CD4-positive, alpha-beta memory T cell (primary cell): ENCODE data around the gene XRRA1. TPM values are rescaled to one million over a fixed set of nuclear protein-coding genes. Genes with fewer than 3 reads are reported as not detected.

Source experiments
- CTCF ChIA-PET: fragments of 350-600 bp; sonication (Branson Sonifier 250); formaldehyde crosslinking; loops from one replicate; lab custom pipeline; 2021; ENCODE audit warnings: inconsistent platforms; ENCODE audit not compliant: partially characterized antibody; lab: Charles Lee
- POLR2A ChIA-PET: fragments of 350-600 bp; sonication (Branson Sonifier 250); formaldehyde crosslinking; loops from one replicate; lab custom pipeline; 2021; ENCODE audit not compliant: partially characterized antibody; lab: Charles Lee
- DNase-seq, 5 donors: peaks; one replicate each; pipeline versions ENCODE4 v3.0.0 to v3.0.0-alpha.2; 2020 to 2022; ENCODE audit warnings: mixed read lengths in 1 of 5
- H3K27ac ChIP-seq: one replicate; pipeline ENCODE4 v1.7.0; 2013; ENCODE audit warnings: low read depth, low read length
- H3K27me3 ChIP-seq: 2 replicates; pipeline ENCODE4 v1.7.0; 2013; ENCODE audit warnings: mild to moderate bottlenecking, low read length, moderate library complexity; ENCODE audit not compliant: insufficient read depth
- H3K36me3 ChIP-seq: 2 replicates; pipeline ENCODE4 v1.7.0; 2013; ENCODE audit warnings: mild to moderate bottlenecking, low read length, moderate library complexity; ENCODE audit not compliant: insufficient read depth
- H3K4me1 ChIP-seq: 2 replicates; pipeline ENCODE4 v1.7.0; 2013; ENCODE audit warnings: mild to moderate bottlenecking, low read length, moderate library complexity; ENCODE audit not compliant: insufficient read depth
- H3K4me3 ChIP-seq, 2 donors: one replicate each; pipeline ENCODE4 v1.7.0; 2013; ENCODE audit warnings: low read length in 2 of 2, mild to moderate bottlenecking in 1 of 2
- H3K9me3 ChIP-seq, 2 donors: one replicate each; pipeline ENCODE4 v1.7.0; 2013; ENCODE audit warnings: low read length in 2 of 2, control low read depth in 1 of 2; ENCODE audit not compliant: control insufficient read depth in 1 of 2
- H3K27ac Mint-ChIP-seq, 7 donors: one replicate each; pipeline ENCODE4 v1.8.0; 2020 to 2021; ENCODE audit warnings: mixed read lengths in 7 of 7, mild to moderate bottlenecking in 6 of 7, inconsistent platforms in 3 of 7, moderate library complexity in 3 of 7
- H3K27me3 Mint-ChIP-seq, 2 donors: one replicate each; pipeline ENCODE4 v1.8.0; 2020 to 2021; ENCODE audit warnings: mixed read lengths in 2 of 2
- H3K36me3 Mint-ChIP-seq, 2 donors: one replicate each; pipeline ENCODE4 v1.8.0; 2020 to 2021; ENCODE audit warnings: mixed read lengths in 2 of 2, inconsistent platforms in 1 of 2, mild to moderate bottlenecking in 1 of 2
- H3K4me1 Mint-ChIP-seq, 4 donors: one replicate each; pipeline ENCODE4 v1.8.0; 2020 to 2021; ENCODE audit warnings: mixed read lengths in 4 of 4, mild to moderate bottlenecking in 1 of 4
- H3K4me3 Mint-ChIP-seq, 8 donors: one replicate each; pipeline ENCODE4 v1.8.0; 2020 to 2021; ENCODE audit warnings: mixed read lengths in 8 of 8, mild to moderate bottlenecking in 7 of 8, moderate library complexity in 6 of 8, inconsistent platforms in 3 of 8
- H3K9me3 Mint-ChIP-seq, 8 donors: one replicate each; pipeline ENCODE4 v1.8.0; 2020 to 2021; ENCODE audit warnings: mixed read lengths in 8 of 8, mild to moderate bottlenecking in 5 of 8, inconsistent platforms in 3 of 8, moderate library complexity in 1 of 8
- intact Hi-C: fragments of 100-400 bp; cut with micrococcal nuclease; formaldehyde crosslinking; loops from one replicate; pipeline ENCODE4 v1.15.1; 2023
- polyA plus RNA-seq, 2 donors: library from polyadenylated mRNA; unstranded; fragments of 300-500 nt; fragmentation: Illumina TruSeq; gene quantifications; one replicate each; pipeline ENCODE4 v1.2.3, GENCODE V29; 2021
- total RNA-seq, 2 experiments: library from RNA; stranded (reverse); gene quantifications; one replicate each; pipeline ENCODE4 v1.2.3, GENCODE V29; 2021

The XRRA1 gene
- total and polyA plus RNA-seq, 4 experiments from 2014 or later = 4.1 to 21.1 (median 12.9) TPM

- CTCF ChIA-PET = no interaction called here
- H3K27ac ChIP-seq = no peak overlapping the region
- no peak for DNase-seq
- H3K4me3 ChIP-seq = no peak overlapping the region
- no peaks in the 10 kb centered on the region for H3K27me3 ChIP-seq
- H3K9me3 ChIP-seq = no peaks in the 10 kb centered on the region
- H3K4me3 Mint-ChIP-seq = no peak overlapping the region
- peaks cover 60 to 61% of the 10 kb centered on the region in 2 donors for H3K36me3 Mint-ChIP-seq
- H3K4me1 Mint-ChIP-seq = peaks cover 14 to 21% (median 19%) of the 10 kb centered on the region in 4 donors
- H3K4me1 ChIP-seq = peaks cover 15% of the 10 kb centered on the region
- peaks cover 15% of the 10 kb centered on the region for H3K36me3 ChIP-seq
- H3K9me3 Mint-ChIP-seq = no peaks in the 10 kb centered on the region
- no peaks in the 10 kb centered on the region for H3K27me3 Mint-ChIP-seq
- intact Hi-C loops = no loop called here
- POLR2A ChIA-PET = no interaction called here
- no peak overlapping the region for H3K27ac Mint-ChIP-seq
These were observed 99.1 kb downstream of the XRRA1 start for GRCh38 chr11:74849525-74850391.

GRCh38 chr11:74847895-74848294, 101.0 kb downstream of the XRRA1 start:
- Histone ChIP-seq H3K4me3 (no peak overlapping the region), H3K9me3 (no peaks in the 10 kb centered on the region), H3K27ac (no peak overlapping the region), H3K27me3 (no peaks in the 10 kb centered on the region), H3K36me3 (peaks cover 27% of the 10 kb centered on the region), H3K4me1 (peaks cover 15% of the 10 kb centered on the region)
- Mint-ChIP-seq H3K9me3 (no peaks in the 10 kb centered on the region), H3K4me1 (peaks cover 14 to 21% (median 18%) of the 10 kb centered on the region in 4 donors), H3K4me3 (peak overlapping the region in 1 of 8 donors; percentile 3), H3K27ac (peak overlapping the region in 1 of 7 donors; percentile 68), H3K27me3 (no peaks in the 10 kb centered on the region), H3K36me3 (peaks cover 61 to 65% of the 10 kb centered on the region in 2 donors)
- POLR2A ChIA-PET = interaction anchor here (1.7 kb wide), 1 partner anchor 10 kb away, joined by 4 read pairs; no protein-coding TSS in a partner anchor
- intact Hi-C loops = no loop called here
- CTCF ChIA-PET = no interaction called here
- DNase-seq = no peak

- peak overlapping the region in 2 of 7 donors; percentile 14 to 89 for H3K27ac Mint-ChIP-seq
- peaks cover 14 to 21% (median 18%) of the 10 kb centered on the region in 4 donors for H3K4me1 Mint-ChIP-seq
- H3K4me3 Mint-ChIP-seq = peak overlapping the region in 4 of 8 donors; percentile 30 to 57 (median 48)
- Histone ChIP-seq H3K4me1 (peaks cover 15% of the 10 kb centered on the region), H3K27me3 (no peaks in the 10 kb centered on the region), H3K27ac (no peak overlapping the region), H3K36me3 (peaks cover 31% of the 10 kb centered on the region), H3K9me3 (no peaks in the 10 kb centered on the region), H3K4me3 (no peak overlapping the region)
- intact Hi-C loops = no loop called here
- peaks cover 57 to 66% of the 10 kb centered on the region in 2 donors for H3K36me3 Mint-ChIP-seq
- CTCF ChIA-PET = no interaction called here
- DNase-seq = no peak
- POLR2A ChIA-PET = interaction anchor here (1.7 kb wide), 1 partner anchor 10 kb away, joined by 4 read pairs; no protein-coding TSS in a partner anchor
- no peaks in the 10 kb centered on the region for H3K9me3 Mint-ChIP-seq
- no peaks in the 10 kb centered on the region for H3K27me3 Mint-ChIP-seq
These were observed 101.5 kb downstream of the XRRA1 start for GRCh38 chr11:74847395-74847794.

GRCh38 chr11:74846770-74847169, 102.1 kb downstream of the XRRA1 start:
- H3K9me3 Mint-ChIP-seq = no peaks in the 10 kb centered on the region
- Histone ChIP-seq H3K4me3 (no peak overlapping the region), H3K27ac (no peak overlapping the region), H3K36me3 (peaks cover 32% of the 10 kb centered on the region), H3K27me3 (no peaks in the 10 kb centered on the region), H3K4me1 (peaks cover 15% of the 10 kb centered on the region), H3K9me3 (no peaks in the 10 kb centered on the region)
- H3K4me1 Mint-ChIP-seq = peaks cover 14 to 21% (median 17%) of the 10 kb centered on the region in 4 donors
- intact Hi-C loops = no loop called here
- POLR2A ChIA-PET = interaction anchor here (1.7 kb wide), 1 partner anchor 9 kb away, joined by 4 read pairs; no protein-coding TSS in a partner anchor
- peaks cover 57 to 66% of the 10 kb centered on the region in 2 donors for H3K36me3 Mint-ChIP-seq
- H3K27me3 Mint-ChIP-seq = no peaks in the 10 kb centered on the region
- H3K27ac Mint-ChIP-seq = peak overlapping the region in 1 of 7 donors; percentile 12
- no peak for DNase-seq
- H3K4me3 Mint-ChIP-seq = peak overlapping the region in 1 of 8 donors; percentile 58
- CTCF ChIA-PET = no interaction called here

GRCh38 chr11:74845978-74846517, 102.8 kb downstream of the XRRA1 start:
- DNase-seq = no peak
- Mint-ChIP-seq H3K4me1 (peaks cover 14 to 21% (median 17%) of the 10 kb centered on the region in 4 donors), H3K36me3 (peaks cover 57 to 66% of the 10 kb centered on the region in 2 donors), H3K27ac (peak overlapping the region in 2 of 7 donors; percentile 12 to 62), H3K27me3 (no peaks in the 10 kb centered on the region), H3K9me3 (no peaks in the 10 kb centered on the region), H3K4me3 (no peak overlapping the region)
- no peaks in the 10 kb centered on the region for H3K9me3 ChIP-seq
- no peaks in the 10 kb centered on the region for H3K27me3 ChIP-seq
- no peak overlapping the region for H3K4me3 ChIP-seq
- POLR2A ChIA-PET = no interaction called here
- H3K36me3 ChIP-seq = peaks cover 27% of the 10 kb centered on the region
- intact Hi-C loops = no loop called here
- H3K4me1 ChIP-seq = peaks cover 15% of the 10 kb centered on the region
- CTCF ChIA-PET = no interaction called here
- H3K27ac ChIP-seq = no peak overlapping the region

DNA sequence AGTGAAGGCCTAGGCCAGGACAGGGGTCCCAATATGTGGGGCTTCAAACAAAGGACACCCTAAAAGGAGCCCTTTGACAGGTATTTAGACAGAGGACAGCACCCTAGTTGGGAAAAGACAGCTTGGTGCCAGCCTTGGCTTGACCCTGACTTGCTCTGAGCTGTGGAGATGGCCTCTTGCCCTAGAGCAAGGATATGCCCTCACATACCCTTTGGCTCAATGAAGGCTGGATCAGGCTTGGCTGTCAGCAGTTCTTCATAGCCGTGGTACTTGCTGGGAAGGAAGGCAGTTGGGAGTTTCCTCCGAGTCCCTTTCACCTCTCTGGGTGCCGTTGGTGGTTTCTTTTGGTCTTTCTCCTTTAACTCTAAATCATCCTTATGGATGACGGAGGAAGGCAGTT, 104.0 kb downstream of the XRRA1 start:
- POLR2A ChIA-PET = no interaction called here
- H3K36me3 ChIP-seq = peaks cover 27% of the 10 kb centered on the region

GRCh38 chr11:74844072-74844471, 104.8 kb downstream of the XRRA1 start:
- no peak overlapping the region for H3K4me3 Mint-ChIP-seq
- peaks cover 13 to 21% (median 18%) of the 10 kb centered on the region in 4 donors for H3K4me1 Mint-ChIP-seq
- no peaks in the 10 kb centered on the region for H3K27me3 Mint-ChIP-seq
- H3K36me3 Mint-ChIP-seq = peaks cover 64 to 65% of the 10 kb centered on the region in 2 donors
- DNase-seq = no peak
- no peaks in the 10 kb centered on the region for H3K9me3 ChIP-seq
- ChIA-PET POLR2A (no interaction called here), CTCF (no interaction called here)
- intact Hi-C loops = no loop called here
- peaks cover 27% of the 10 kb centered on the region for H3K36me3 ChIP-seq
- H3K27ac Mint-ChIP-seq = no peak overlapping the region
- no peaks in the 10 kb centered on the region for H3K27me3 ChIP-seq
- no peaks in the 10 kb centered on the region for H3K9me3 Mint-ChIP-seq
- H3K27ac ChIP-seq = no peak overlapping the region
- peaks cover 15% of the 10 kb centered on the region for H3K4me1 ChIP-seq
- H3K4me3 ChIP-seq = no peak overlapping the region

More for the DNA sequence above, 104.0 kb downstream of the XRRA1 start:
- H3K4me3 Mint-ChIP-seq = no peak overlapping the region
- Histone ChIP-seq H3K4me1 (peaks cover 15% of the 10 kb centered on the region), H3K27ac (no peak overlapping the region), H3K9me3 (no peaks in the 10 kb centered on the region), H3K4me3 (no peak overlapping the region), H3K27me3 (no peaks in the 10 kb centered on the region)
- H3K4me1 Mint-ChIP-seq = peaks cover 13 to 21% (median 18%) of the 10 kb centered on the region in 4 donors
- CTCF ChIA-PET = no interaction called here
- H3K36me3 Mint-ChIP-seq = peaks cover 60 to 62% of the 10 kb centered on the region in 2 donors
- H3K27ac Mint-ChIP-seq = peak overlapping the region in 1 of 7 donors; percentile 9
- intact Hi-C loops = no loop called here
- H3K9me3 Mint-ChIP-seq = no peaks in the 10 kb centered on the region
- DNase-seq = no peak
- H3K27me3 Mint-ChIP-seq = no peaks in the 10 kb centered on the region
